Islet of Langerhans (tissue), 1 donor: ENCODE data around the gene RNASE13.
"Not testable (repeated sequence)": the region's sequence is repeated elsewhere in the genome, so short reads cannot be mapped to it uniquely, and the experiment has no call there.

ENCODE experiments used
- FAIRE-seq: peaks from one replicate; lab custom pipeline; 2011; peaks lifted over from hg19 to GRCh38; lab: Jason Lieb, UNC

The RNASE13 gene

GRCh38 chr14:21041676-21042433, 7.2 kb upstream of the RNASE13 start, which contains the start of gene RNASE7:
Gene RNASE7 (plus strand): TSS chr14:21042362. CDS start chr14:21042993, 631 bp downstream.
- no peak for FAIRE-seq

- not testable (repeated sequence) for FAIRE-seq
These were observed 6.3 kb upstream of the RNASE13 start for GRCh38 chr14:21040941-21041340.

DNA sequence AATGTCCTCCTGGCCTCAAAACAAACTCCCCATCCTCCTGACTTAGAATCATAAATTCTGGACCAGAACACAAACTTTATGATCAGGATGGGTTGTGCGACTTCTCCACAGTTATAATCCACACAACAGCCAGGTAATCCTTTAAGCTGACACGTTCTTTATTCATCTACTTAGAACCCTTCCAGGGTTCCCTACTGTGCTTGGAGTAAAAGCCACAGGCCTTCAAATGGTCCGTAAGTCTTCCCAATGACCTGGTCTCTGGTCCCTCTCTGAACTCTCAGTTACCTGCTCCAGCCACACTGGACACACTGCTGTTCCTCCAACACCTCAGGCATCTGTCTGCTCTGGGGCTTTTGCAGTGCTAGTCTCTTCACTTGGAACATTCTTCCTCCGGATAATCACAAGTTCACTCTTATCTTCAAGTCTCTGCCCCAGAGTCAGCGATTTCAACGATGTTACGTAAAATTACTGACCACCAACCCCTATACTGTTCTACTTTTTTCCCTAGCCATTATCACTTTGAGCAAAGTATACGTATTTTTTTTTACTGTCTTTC, 5.8 kb upstream of the RNASE13 start:
- FAIRE-seq, result no peak

DNA sequence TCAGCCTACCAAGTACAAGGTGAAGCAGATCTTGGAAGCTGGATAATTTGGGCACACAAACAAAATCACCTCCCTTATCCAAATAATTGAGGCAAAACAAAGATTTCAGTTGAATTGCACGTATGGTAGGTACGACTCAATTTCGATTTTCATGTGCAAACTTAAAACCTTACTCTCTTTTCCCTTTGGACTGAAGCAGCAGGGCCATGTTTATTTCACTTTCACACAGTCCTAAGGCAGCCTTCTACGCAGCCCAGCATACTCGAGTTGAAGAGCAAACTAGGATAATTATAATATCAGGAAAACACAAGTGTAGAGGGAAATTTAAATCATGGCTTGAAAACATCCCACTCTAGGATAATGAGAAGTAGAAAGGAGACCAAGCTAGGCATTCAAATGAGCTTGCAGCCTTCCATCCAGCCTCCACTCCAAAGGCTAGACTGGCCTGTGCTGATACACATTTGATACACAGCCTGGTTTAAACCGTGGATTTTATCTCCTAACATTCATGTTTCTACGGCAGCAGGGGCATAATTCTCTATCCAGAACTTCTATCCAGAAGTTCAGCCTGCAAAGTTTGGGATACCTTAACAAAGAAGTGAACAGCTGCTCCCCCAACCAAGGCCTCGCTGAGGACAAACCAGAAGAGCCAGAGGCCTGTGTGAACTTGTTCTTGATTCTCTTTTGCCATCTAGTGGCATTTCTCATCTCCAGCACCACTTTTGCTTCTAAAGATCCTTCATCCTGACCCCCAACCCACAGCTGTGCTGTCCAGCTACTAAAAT, 5.2 kb upstream of the RNASE13 start:
- no peak for FAIRE-seq

- FAIRE-seq, result no peak
These were observed 4.1 kb upstream of the RNASE13 start for GRCh38 chr14:21038441-21039422.

GRCh38 chr14:21037156-21037555, 2.5 kb upstream of the RNASE13 start:
- no peak for FAIRE-seq

GRCh38 chr14:21036751-21037150, 2.1 kb upstream of the RNASE13 start:
- FAIRE-seq, result no peak

GRCh38 chr14:21033133-21033698, 1.4 kb downstream of the RNASE13 start:
- no peak for FAIRE-seq

DNA sequence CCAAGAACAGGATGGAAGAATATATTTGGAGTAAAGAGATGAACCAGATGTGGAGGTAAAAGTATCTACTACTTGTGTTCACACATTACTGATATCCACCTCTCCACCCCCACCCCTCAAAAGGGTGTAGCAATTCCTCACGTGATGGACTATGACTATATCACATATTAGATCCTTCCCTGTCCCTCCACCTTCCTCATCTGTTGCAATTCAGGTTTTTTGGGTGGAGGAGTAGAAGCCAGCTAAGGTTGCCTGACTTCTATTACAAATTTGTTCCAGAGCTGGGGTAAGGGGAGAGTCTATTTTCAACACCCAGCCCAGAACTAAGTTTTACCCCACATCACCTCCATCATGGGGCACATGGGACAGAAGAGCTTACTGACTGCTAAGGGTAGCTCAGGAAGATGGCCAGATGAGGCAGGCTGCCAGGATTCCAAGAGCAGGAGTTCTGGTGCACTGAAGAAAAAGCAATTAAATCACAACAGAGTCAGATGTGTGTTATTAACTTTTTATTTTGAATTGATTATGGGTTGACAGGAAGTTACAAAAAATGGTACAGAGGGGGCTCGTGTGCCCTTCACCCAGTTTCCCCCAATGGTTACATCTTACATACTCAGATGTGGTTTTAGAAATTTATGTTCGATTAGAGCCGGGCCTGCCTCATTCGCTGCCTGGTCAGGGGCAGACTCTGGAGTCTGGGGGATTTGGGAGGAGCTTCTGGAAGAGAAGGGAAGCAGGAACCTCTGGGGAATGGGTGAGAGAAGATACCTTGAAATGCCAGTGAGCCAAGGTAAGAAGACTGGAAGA, 2.1 kb downstream of the RNASE13 start:
- FAIRE-seq, result no peak

GRCh38 chr14:21030531-21030930, 4.1 kb downstream of the RNASE13 start:
- no peak for FAIRE-seq

DNA sequence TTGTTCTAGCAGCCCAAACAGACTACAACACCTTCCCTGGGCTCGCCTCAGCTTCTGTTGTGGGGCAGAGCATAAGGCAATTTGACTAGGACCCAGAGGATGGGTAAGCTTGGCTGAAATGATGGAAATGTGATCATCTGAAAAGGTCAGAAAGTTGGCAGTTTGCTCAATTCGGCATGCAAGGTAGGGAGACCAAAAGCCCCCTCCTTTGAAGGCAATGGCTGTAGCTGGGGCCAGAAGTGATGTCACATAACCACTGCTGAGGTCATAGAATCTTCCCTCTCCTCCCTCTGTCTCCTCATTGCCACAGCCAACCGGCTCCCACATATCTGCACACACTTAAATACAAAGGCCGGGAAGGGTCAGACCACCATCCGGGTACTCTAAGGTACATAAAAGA, 4.7 kb downstream of the RNASE13 start, which contains the start of gene TPPP2:
TPPP2 (plus strand) TSS at position 301 of the 400 bp plus-strand sequence. CDS start 365 bp downstream, outside the sequence.
- FAIRE-seq, result no peak

GRCh38 chr14:21026988-21027315, 7.7 kb downstream of the RNASE13 start:
- FAIRE-seq, result no peak

DNA sequence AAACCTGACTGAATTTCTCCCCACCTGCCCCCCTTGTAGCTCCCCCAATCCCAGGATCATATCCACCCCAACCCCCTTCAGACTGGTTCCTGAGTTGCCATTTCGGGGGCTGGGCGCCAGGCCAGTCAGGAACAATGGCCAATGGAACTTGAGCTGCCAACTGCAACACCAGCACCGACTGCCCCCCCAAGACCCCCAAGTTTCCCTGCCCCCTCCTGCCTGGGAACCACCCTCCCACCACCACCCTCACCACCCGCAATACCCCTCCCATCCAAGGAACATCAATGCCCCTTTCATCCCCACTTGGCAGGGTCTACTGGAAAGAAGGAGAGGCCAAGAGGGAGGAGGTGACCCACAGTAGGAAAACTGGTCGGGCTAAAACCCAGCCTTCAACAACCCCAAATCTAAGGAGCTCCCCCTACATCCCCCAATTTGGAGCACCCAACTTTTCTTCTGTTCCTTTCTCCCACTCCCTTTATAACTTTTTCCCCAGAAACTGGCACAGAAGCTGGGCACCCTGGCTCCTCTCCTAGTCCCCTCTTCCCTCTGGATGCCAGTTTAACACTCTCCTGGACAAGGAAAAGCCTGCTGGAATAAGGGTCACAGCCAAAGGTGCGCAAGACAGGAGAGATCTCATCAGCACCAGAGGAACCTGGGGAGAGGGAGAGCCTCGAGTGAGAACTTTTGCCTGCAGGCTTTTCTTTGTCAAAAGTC, 8.2 kb downstream of the RNASE13 start:
- no peak for FAIRE-seq

DNA sequence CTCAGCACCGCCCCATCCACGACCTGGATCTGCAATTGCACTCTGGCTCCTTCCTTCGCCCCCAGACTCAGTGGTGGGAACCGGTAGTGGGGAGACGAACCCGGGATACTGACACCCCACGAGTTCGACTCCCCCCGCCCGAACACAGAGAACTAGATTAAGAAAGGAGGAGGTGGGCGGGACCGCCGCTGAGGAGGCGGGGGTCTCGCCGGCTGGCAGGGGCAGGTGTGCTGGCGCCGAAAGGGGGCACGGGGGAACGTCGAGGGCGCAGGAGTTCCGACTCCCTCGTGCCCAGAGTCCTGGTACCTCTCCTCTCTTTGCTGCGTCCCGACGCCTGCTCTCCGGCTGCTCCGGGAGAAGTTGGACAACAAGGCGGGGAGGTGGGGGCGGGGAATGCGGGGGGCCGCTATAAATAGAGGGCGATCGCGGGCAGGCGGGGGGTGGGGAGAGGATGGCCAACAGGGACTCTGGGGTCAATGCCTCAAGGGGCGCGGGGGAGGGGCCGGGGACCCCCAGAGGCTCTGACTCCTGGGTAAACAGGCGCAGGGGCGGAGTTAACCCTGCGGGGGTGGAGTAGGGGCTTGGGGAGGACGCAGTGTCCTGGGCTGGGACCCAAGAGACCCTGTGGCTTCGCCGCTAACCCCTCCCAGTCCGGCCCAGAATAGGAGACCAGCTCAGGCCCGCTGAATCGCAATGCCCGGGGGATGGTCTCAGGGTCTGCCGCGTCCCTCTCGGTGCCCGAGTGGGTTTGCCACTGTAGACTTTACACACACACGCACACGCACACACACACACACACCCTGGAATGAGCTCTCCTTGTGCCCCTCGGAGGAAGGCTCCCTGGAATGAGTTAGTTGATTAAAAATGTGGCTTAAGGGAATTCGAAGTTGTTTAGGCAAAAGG, 9.0 kb downstream of the RNASE13 start:
- FAIRE-seq, result no peak

DNA sequence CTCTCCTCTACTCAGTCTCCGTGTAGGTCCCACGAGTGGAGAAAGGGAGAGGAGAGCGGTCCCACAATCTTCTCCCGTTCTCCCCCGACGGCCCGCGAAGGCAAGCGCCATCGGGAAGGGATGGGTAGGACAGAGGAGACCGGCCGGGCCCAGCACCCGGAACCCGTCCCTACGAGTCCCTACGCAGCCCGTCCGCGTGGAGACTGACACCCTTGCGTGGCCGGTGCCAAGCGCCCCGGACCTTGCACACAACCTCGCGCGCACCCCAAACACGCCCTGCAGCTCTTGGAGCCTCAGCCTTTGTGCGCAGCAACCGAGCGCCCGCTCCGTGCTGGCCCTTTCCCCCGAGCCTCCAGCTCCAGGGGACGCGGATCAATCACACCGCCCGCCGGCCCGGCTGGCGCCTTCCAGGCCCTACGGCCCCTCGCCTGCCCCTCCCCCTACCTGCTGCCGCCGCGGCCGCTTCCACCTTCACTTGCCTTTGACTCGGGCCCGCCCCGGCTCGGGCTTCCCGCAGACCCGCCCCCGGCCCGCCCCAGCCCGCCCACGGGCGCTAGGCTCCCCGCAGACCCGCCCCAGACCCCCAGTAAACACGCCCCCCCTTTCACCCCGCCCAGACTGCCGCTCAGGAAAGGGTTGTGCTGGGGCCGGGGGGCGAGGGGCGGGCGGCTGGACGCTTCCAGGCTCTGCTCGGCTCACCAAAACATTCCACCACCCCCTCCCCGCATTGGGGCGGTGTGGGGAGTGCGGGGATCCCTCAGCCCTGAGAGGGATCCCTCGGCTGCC, 9.8 kb downstream of the RNASE13 start, which contains the start of gene NDRG2:
NDRG2 (minus strand) TSS at position 477 of the 786 bp plus-strand sequence. CDS start 1,746 bp downstream, outside the sequence.
- no peak for FAIRE-seq

- FAIRE-seq, result no peak
These were observed 10.6 kb downstream of the RNASE13 start for GRCh38 chr14:21023817-21024584.

DNA sequence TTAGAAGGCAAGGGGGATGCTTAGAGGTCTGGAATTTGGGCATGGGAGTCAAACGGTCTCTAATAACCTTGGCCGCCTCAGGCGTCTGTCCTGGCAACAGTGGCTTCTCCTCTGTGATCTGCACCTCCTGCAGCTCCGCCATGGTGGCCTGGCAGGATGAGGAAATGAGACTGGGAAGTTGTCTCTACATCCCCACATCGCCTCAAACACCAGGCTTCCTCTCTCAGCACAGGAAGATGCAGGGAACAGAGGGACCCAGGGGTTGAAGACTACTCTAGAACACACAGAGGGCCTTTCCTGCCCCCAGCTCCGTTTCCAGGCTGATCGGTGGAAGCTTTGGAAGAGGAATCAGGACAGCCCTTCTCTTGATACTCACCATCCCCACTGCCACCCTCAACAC, 11.4 kb downstream of the RNASE13 start:
- FAIRE-seq, result no peak
